Measurements from ENCODE around the gene ARRDC2. TPM values are rescaled to one million over a fixed set of nuclear protein-coding genes. Genes with fewer than 3 reads are reported as not detected.

The ARRDC2 gene
- total and polyA plus RNA-seq, 2 donors (not counting 1 experiment from before 2014, with no cell fraction given): 131 to 639 TPM

DNA sequence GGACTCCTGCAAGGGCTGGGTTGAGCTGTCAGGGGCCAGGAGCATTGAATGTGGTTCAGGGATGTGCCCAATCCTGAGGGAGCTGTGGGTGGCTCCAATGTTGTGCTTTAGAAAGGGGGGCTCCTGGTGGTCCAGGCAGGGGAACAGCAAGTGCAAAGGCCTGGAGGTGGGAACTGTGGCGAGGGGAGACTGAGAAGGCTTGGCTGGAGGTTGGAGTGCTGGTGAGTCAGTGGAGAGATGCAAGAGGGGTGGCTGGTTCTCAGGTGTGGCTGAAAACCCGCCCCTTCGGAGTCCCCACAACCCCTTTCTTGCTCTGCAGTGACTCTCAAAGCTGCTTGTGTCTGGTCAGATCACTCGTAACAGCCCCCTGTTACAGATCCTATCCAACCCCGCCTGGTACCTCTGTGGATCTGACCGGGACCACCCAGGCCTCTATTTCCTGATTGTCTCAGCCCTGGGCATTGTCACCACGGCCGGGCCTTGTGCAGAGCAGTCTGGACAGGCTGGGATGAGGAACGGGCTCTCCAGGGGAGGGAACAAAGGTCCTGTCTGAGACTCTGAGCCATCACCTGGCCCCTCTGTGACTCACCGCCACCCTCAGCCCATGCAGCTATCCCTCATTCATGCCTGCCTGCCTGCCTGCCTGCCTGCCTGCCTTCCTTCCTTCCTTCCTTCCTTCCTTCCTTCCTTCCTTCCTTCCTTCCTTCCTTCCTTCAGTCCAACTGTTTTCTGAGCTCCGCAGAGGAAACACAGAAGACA lies 42.4 kb upstream of the ARRDC2 start:
- ChIA-PET CTCF (interaction anchor here (0.9 to 1.9 kb wide), 4 partner anchors 24 to 33 kb away, joined by 3 to 7 read pairs (median 3); partner anchors contain the start of gene CCDC124), POLR2A (interaction anchor here (0.7 kb wide), 1 partner anchor 35 kb away, joined by 3 read pairs; no protein-coding TSS in a partner anchor)
- no peak overlapping the region for H3K27ac ChIP-seq (ENCODE audit: low read length in 2 of 2)
- Mint-ChIP-seq H3K9me3 (ENCODE audit: insufficient read depth) (no peaks in the 10 kb centered on the region), H3K27me3 (peaks cover 49% of the 10 kb centered on the region), H3K4me3 (no peak overlapping the region), H3K4me1 (peaks cover 8% of the 10 kb centered on the region), H3K27ac (no peak overlapping the region)
- no peaks in the 10 kb centered on the region for H4K20me1 ChIP-seq (ENCODE audit: control insufficient read depth, insufficient read depth, low read length, poor library complexity, severe bottlenecking)
- peaks cover 4 to 10% of the 10 kb centered on the region in 2 donors for H3K4me1 ChIP-seq (ENCODE audit: control insufficient read depth in 2 of 2, insufficient read depth in 2 of 2, low read length in 2 of 2)
- H3K9ac ChIP-seq (ENCODE audit: low read length): no peak overlapping the region
- ATAC-seq (ENCODE audit: low read depth) (no peak), DNase-seq (no peak)
- no peaks in the 10 kb centered on the region for H3K79me2 ChIP-seq (ENCODE audit: control insufficient read depth, insufficient read depth, low read length)
- H3K9me3 ChIP-seq (ENCODE audit: control extremely low read depth in 1 of 3, control insufficient read depth in 2 of 3, insufficient read depth in 1 of 3, low read length in 2 of 3): peaks cover 0 to 6% (median 0%) of the 10 kb centered on the region in 3 donors
- peaks cover 0 to 42% (median 13%) of the 10 kb centered on the region in 4 experiments for H3K27me3 ChIP-seq (replicated peaks in 1 of 4; ENCODE audit: control extremely low read depth in 1 of 4, control insufficient read depth in 3 of 4, insufficient read depth in 4 of 4, low read length in 3 of 4)
- no peak overlapping the region for H3K4me3 ChIP-seq (ENCODE audit: control extremely low read depth in 1 of 5, extremely low read depth in 1 of 5, insufficient read depth in 1 of 5, low read depth in 2 of 5, low read length in 4 of 5)
- intact Hi-C loops (cut with micrococcal nuclease): no loop called here
- WGBS (ENCODE audit: insufficient coverage): 82% methylated on average over 10 of the region's 11 CpGs
- no peak overlapping the region for H3K4me2 ChIP-seq (replicated peaks; ENCODE audit: low read depth, low read length, poor library complexity, severe bottlenecking)
- no peak overlapping the region for H2AFZ ChIP-seq (ENCODE audit: insufficient read depth, low read depth, low read length, poor library complexity, severe bottlenecking)
- TF ChIP-seq, protein P1, sequence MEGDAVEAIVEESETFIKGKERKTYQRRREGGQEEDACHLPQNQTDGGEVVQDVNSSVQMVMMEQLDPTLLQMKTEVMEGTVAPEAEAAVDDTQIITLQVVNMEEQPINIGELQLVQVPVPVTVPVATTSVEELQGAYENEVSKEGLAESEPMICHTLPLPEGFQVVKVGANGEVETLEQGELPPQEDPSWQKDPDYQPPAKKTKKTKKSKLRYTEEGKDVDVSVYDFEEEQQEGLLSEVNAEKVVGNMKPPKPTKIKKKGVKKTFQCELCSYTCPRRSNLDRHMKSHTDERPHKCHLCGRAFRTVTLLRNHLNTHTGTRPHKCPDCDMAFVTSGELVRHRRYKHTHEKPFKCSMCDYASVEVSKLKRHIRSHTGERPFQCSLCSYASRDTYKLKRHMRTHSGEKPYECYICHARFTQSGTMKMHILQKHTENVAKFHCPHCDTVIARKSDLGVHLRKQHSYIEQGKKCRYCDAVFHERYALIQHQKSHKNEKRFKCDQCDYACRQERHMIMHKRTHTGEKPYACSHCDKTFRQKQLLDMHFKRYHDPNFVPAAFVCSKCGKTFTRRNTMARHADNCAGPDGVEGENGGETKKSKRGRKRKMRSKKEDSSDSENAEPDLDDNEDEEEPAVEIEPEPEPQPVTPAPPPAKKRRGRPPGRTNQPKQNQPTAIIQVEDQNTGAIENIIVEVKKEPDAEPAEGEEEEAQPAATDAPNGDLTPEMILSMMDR (IDR thresholded peaks at IDR 0.05): no peak
- no peak for TF ChIP-seq EZH2 (IDR thresholded peaks at IDR 0.05; ENCODE audit: borderline replicate concordance, insufficient read depth, low read depth, low read length, poor library complexity, severe bottlenecking)
- H3K36me3 ChIP-seq (replicated peaks in 1 of 2; ENCODE audit: control extremely low read depth in 1 of 2, control insufficient read depth in 1 of 2, extremely low read depth in 1 of 2, insufficient read depth in 2 of 2, low read length in 1 of 2): no peaks in the 10 kb centered on the region

DNA sequence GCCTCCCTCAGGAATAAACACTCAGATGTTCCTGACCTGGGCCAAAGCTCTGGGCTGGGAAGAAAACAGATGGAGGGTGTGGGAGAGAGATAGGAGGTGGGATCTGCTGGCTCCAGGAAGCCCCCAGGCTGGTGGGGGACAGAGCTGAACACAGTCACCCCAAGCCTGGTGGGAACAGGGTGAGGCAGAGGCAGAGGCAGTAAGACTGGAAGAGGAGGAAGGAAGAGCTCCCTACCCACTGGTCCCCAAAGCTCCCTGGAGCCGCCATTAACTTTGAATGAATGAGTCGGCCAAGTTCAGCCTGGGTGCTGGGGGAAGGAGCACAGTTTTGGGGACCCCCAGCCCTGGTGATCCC lies 41.9 kb upstream of the ARRDC2 start:
- TF ChIP-seq, protein P1 (IDR thresholded peaks at IDR 0.05): no peak
- no peak for TF ChIP-seq EZH2 (IDR thresholded peaks at IDR 0.05; ENCODE audit: borderline replicate concordance, insufficient read depth, low read depth, low read length, poor library complexity, severe bottlenecking)
- H2AFZ ChIP-seq (ENCODE audit: insufficient read depth, low read depth, low read length, poor library complexity, severe bottlenecking): no peak overlapping the region
- H3K27me3 ChIP-seq (replicated peaks in 1 of 4; ENCODE audit: control extremely low read depth in 1 of 4, control insufficient read depth in 3 of 4, insufficient read depth in 4 of 4, low read length in 3 of 4): peaks cover 0 to 42% (median 13%) of the 10 kb centered on the region in 4 experiments
- Mint-ChIP-seq H3K9me3 (ENCODE audit: insufficient read depth) (no peaks in the 10 kb centered on the region), H3K27me3 (peaks cover 49% of the 10 kb centered on the region), H3K27ac (no peak overlapping the region), H3K4me1 (peaks cover 8% of the 10 kb centered on the region), H3K4me3 (peak overlapping the region; percentile 18)
- no peak overlapping the region for H3K9ac ChIP-seq (ENCODE audit: low read length)
- H3K4me2 ChIP-seq (replicated peaks; ENCODE audit: low read depth, low read length, poor library complexity, severe bottlenecking): no peak overlapping the region
- no peak overlapping the region for H3K4me3 ChIP-seq (ENCODE audit: control extremely low read depth in 1 of 5, extremely low read depth in 1 of 5, insufficient read depth in 1 of 5, low read depth in 2 of 5, low read length in 4 of 5)
- H3K27ac ChIP-seq (ENCODE audit: low read length in 2 of 2): no peak overlapping the region
- no peaks in the 10 kb centered on the region for H3K79me2 ChIP-seq (ENCODE audit: control insufficient read depth, insufficient read depth, low read length)
- H3K9me3 ChIP-seq (ENCODE audit: control extremely low read depth in 1 of 3, control insufficient read depth in 2 of 3, insufficient read depth in 1 of 3, low read length in 2 of 3): peaks cover 0 to 6% (median 0%) of the 10 kb centered on the region in 3 donors
- peaks cover 4 to 10% of the 10 kb centered on the region in 2 donors for H3K4me1 ChIP-seq (ENCODE audit: control insufficient read depth in 2 of 2, insufficient read depth in 2 of 2, low read length in 2 of 2)
- ATAC-seq (ENCODE audit: low read depth): no peak
- CTCF ChIA-PET: interaction anchor here (0.9 to 1.9 kb wide), 5 partner anchors 25 to 33 kb away, joined by 3 to 7 read pairs (median 3); partner anchors contain the start of gene CCDC124
- no peaks in the 10 kb centered on the region for H3K36me3 ChIP-seq (replicated peaks in 1 of 2; ENCODE audit: control extremely low read depth in 1 of 2, control insufficient read depth in 1 of 2, extremely low read depth in 1 of 2, insufficient read depth in 2 of 2, low read length in 1 of 2)
- POLR2A ChIA-PET: interaction anchor here (1.1 kb wide), 1 partner anchor 21 kb away, joined by 9 read pairs; no protein-coding TSS in a partner anchor
- no peak for DNase-seq
- intact Hi-C loops (cut with micrococcal nuclease): no loop called here
- WGBS (ENCODE audit: insufficient coverage): 20% methylated on average over 1 of the region's 2 CpGs
- no peaks in the 10 kb centered on the region for H4K20me1 ChIP-seq (ENCODE audit: control insufficient read depth, insufficient read depth, low read length, poor library complexity, severe bottlenecking)

All from B cell (primary cell).